Suprapubic skin (tissue), 4 donors: ENCODE results near the gene PAK5.

Experiments used
- CTCF ChIP-seq, 2 donors: fragments of 200-600 bp in 1 of 2; fragments of 450-650 bp in 1 of 2; sonication (generic) in 1 of 2; IDR thresholded peaks; one replicate each; pipeline ENCODE4 v1.5.1; 2016 to 2019; ENCODE audit warnings: antibody characterized with exemption in 2 of 2, mild to moderate bottlenecking in 1 of 2, moderate library complexity in 1 of 2
- EP300 ChIP-seq: sonication (generic); formaldehyde crosslinking; IDR thresholded peaks from one replicate; pipeline ENCODE4 v1.6.1; 2017; ENCODE audit warnings: antibody characterized with exemption
- POLR2A ChIP-seq, 2 donors: fragments of 450-650 bp; IDR thresholded peaks; one replicate each; pipeline ENCODE4 v1.6.1; 2017; ENCODE audit warnings: antibody characterized with exemption in 2 of 2, mild to moderate bottlenecking in 2 of 2, moderate library complexity in 2 of 2
- POLR2AphosphoS5 ChIP-seq, 3 donors: sonication (generic); formaldehyde crosslinking; IDR thresholded peaks; one replicate each; pipeline ENCODE4 v1.6.1; 2017; ENCODE audit warnings: antibody characterized with exemption in 3 of 3

- TF ChIP-seq CTCF (IDR thresholded peaks at IDR 0.05) (no peak), POLR2AphosphoS5 (IDR thresholded peaks at IDR 0.05) (no peak), POLR2A (IDR thresholded peaks at IDR 0.05) (no peak), EP300 (no peak)
Observed at GRCh38 chr20:9573335-9574151, 265.3 kb downstream of the PAK5 start.
